Measurements from ENCODE around the gene RPS21.

RPS21 gene

DNA sequence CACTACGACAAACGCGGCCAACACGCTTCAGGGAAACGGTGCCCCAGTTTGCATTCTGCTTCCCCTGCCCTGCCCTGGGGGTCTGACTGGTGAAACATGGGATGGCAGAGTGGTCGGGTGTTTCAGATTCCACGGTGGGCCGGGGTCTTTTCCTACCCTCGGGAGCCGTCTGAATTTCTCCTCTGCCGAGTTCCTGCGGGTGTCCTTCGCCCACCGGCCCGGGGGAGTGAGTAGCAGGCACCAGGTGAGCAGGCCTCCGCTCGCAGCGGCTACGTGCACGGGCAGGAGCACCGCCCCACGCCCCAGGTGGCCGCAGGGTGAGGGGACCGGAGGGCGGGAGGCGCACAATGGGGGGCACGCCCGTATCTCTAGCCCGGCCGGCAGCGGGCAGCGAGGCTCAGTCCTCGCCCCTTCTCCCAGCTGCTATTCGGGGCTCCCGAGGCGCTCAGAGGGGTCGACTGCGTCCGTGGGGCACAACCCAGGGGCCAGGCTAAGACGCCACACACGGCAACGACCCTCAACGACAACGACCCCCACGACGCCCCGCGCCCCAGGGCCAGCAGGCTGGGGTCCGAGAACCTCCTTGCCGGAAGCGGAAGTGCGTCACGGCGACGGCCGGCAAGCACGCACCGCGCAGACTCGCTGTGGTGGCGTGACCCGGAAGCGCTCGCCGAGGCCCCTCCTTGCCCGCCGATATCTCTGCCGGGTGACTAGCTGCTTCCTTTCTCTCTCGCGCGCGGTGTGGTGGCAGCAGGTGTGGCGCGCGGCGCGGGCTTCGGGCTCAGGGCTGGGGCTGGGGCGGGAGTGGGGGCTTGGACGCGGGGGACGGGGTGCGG is at the start of gene RPS21:
TSS of gene RPS21 (plus strand) at position 721 of the 836 bp plus-strand sequence. CDS start 236 bp downstream, outside the sequence.
- peak; percentile 84 to 90 for DNase-seq (ENCODE audit: low read depth in 2 of 2)

DNA sequence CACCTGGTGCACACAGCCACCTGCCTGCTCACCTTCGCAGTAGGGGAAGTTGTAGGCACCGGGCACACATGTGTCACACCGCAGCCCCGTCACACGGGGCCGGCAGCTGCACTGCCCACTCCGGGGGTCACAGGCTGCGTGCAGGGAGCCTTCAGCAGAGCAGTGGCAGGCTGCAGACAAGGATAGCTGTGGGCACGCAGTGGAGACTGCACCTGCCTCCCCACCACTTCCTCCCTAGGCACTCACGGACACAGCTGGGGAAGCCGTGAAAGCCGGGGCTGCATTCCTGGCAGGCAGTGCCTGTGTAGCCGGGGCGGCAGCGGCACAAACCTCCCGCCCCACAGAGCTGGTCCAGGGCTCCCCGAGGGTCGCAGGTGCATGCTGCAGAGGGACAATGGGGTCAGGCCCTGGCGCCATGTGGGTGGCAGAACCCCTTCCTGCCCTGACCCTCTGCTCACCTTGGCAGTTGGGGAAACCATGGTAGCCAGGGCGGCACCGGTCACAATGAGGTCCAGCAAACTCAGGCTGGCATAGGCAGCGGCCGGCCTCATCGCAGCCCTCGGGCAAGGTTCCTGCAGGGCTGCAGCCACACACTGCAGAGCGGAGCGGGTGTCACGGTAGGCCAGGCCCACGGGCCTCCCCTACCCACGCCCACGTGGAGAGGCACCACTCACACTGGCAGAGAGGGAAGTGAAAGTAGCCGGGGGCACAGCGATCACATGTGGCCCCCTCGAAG is 49.2 kb upstream of the RPS21 start:
- no peak for DNase-seq (ENCODE audit: low read depth in 2 of 2)

DNA sequence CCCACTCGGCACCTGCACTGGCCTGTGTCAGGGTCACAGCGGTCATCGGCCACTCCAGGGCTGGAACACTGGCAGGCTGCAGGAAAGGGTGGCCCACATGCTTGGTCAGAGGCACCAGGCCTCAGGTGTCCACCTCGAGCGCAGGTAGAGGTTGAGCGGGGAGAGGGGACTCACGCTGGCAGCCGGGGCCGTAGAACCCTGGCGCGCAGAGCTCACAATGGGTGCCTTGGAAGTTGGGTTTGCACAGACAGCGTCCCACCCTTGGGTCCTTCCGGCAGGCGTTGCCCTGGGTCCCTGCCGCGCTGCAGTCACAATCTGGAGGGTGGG is 48.6 kb upstream of the RPS21 start:
- no peak for DNase-seq (ENCODE audit: low read depth in 2 of 2)

DNA sequence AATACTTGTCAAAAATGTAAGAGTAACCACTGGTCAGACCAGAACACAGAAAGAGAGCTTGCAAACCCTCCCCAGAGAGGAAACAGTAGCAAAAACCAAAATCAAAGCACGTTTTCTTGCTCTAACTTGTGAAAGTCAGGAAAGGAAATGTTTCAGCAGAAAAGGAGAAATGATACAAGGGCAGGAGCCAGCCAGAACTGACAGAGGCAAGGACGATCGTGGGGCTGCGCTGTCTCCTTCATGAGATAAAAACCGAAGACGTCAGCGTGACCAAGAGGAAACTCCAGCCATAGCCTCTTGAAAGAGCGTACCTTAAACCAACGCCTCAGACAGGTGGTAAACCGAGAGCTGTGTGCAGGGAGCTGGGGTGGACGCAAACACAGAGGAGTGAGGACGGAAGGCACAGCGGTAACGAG is 47.2 kb upstream of the RPS21 start:
- DNase-seq (ENCODE audit: low read depth in 2 of 2) = no peak

DNA sequence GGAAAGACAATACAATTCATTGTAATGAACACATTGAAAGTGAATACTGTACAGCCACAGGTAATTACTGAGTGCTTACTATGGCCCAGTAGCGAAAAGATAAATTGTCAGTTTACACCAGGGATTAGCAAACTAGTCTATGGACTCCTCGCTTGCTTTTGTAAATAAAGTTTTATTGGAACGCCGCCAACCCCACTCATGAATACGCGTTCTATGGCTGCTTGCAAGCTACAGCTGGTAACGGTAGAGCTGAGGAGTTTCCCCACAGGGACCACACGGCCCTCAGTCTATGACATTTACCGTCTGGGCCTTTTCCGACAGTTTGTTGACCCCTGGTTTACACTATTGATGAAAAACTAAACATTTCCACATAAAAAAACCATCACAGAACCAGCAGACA is 44.0 kb upstream of the RPS21 start:
- no peak for DNase-seq (ENCODE audit: low read depth in 2 of 2)

DNA sequence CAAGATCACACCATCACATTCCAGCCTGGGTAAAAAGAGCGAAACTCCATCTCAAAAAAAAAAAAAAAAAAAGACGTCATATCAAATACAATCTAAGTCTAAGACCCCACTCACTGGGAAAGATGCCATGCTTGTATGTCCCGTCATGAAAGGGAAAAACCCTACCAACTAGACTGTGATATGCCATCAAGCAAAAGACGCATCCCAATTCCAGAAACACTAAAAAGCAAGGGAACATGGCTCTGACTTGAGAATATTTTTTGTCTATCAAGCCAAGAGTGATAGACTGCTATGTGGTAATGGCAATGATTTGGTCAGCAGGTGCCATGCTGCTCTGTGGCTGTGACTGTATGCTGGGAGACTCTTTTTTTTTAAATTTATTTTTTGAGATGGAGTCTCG is 42.8 kb upstream of the RPS21 start:
- no peak for DNase-seq (ENCODE audit: low read depth in 2 of 2)

DNA sequence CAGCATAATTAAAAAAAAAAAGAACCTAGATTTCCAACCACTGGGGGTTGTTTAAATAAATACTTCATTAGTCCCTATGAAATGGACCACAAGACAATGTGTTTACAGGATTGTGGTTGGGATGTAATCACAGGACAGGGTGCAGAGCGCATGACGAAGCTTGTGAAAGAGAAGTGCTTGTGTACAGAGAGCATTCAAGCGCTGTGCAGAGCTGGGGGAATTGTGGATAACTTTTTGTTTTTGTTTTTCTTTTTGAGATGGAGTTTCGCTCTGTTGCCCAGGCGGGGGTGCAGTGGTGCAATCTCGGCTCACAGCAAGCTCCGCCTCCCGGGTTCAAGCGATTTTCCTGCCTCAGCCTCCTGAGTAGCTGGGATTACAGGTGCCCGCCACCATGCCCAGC is 42.1 kb upstream of the RPS21 start:
- no peak for DNase-seq (ENCODE audit: low read depth in 2 of 2)

DNA sequence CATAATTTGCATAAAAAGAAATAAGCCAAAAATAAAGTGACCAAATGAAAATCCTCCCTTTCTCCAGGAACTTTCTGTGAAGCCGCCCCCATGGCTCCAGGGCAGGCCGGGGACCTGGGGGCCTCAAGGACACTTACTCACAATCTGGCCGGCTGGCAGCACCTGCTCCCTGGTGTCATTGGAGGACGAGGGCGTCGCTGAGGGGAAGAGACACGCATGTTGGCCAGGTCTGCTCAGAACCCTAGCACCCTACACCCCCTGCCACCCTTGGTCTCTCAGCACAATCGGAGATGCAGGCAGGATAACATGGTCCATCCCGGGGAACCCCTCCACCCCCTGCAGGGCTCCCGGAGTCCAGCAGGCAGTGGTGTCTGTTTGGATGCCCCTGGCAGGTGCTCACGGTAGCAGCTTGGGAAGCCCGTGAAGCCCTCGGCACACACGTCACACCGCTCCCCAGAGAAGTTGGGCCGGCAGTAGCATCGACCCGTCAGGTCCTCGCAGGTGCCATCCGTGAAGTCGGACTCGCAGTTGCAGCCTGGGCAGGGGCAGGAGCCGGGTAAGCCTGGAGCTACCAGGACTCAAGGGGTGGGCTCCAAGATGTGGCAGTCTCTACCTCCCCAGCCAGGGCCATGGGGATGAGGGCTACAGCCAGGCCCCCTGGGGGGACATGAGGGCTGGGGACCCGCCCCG is 41.1 kb upstream of the RPS21 start:
- DNase-seq (ENCODE audit: low read depth in 2 of 2) = no peak

DNA sequence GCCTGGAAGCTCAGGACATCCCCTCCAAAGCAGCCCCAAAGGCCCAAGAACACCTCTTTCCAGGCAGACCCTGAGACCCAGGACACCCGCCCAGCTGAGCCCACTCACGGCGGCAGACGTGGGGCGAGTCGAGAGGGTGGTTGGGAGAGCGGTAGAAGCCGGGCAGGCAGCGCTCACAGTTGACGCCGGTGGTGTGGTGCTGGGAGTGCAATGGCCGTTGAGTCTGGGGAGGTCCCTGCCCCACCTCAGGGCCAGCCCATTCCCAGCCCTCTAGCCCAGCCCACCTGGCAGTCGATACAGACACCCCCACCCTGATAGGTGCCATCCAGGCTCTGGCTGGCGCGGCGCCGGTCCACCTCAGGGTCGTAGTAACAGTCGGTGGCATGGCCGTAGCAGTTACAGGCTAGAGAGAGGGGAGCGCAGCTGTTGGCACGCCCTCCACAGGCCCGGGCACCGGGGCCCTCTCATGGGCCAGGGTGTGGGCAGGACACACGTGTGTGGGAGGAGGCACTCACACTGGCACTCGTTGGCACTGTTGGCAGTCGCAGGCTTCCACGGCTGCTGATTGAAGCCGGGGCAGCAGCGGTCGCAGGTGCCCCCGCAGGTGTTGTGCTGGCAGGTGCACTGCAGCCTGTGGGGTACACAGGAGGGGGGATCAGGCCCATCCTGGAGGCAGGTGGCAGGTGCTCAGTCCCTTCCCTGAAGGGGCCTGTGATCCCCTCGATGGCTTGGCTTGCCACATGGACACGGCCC is 40.3 kb upstream of the RPS21 start:
- no peak for DNase-seq (ENCODE audit: low read depth in 2 of 2)

DNA sequence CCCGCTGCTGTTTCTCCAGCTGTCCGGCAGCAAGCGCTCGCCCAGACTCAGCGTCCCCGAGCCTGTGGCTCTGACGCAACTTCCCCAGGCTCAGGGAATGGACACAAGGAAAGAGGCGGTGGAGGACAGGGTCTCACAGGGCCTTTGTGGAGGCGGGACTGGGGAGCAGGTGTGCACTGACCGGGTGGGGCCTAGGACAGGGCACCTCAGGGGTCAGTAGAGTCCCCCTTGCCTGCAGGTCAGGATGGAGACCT is 39.8 kb upstream of the RPS21 start:
- DNase-seq (ENCODE audit: low read depth in 2 of 2) = no peak

DNA sequence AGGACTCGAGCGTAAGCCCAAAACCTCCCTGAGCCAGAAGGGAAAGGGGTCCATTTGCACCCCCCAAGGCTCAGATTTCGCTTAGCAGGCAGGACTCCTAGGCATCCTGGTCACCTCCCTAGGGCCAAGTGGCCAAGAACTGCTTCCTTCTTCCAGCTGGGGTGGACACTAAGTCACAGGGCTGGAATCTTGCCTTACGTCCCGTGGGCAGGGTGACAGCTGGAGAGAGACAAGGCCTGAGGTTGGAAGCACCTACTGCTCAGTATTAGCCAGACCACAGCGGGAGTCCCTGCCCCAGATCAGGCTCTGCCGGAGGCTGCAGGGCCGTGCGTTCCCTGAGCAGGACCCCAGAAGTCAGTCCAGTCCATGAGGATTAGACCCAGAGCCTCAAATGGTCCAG is 39.5 kb upstream of the RPS21 start:
- DNase-seq (ENCODE audit: low read depth in 2 of 2) = no peak

DNA sequence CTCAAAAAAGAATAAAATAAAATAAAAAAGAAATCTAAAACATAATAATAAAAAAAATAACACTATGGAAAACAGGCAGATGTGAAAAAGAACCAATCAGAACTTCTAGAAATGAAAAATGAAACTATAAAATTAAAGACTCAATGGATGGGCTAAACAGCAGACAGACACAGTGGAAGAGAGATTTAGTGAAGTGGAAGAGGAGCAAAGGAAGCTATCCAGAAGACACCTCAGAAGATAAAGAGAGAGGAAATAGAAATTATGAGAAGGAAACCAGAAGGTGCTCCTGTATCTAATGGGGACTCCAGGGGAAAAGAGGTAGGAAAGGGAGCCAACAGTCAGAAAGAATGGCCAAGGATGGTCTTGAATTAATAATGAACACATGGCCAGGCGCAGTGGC is 38.3 kb upstream of the RPS21 start:
- no peak for DNase-seq (ENCODE audit: low read depth in 2 of 2)

DNA sequence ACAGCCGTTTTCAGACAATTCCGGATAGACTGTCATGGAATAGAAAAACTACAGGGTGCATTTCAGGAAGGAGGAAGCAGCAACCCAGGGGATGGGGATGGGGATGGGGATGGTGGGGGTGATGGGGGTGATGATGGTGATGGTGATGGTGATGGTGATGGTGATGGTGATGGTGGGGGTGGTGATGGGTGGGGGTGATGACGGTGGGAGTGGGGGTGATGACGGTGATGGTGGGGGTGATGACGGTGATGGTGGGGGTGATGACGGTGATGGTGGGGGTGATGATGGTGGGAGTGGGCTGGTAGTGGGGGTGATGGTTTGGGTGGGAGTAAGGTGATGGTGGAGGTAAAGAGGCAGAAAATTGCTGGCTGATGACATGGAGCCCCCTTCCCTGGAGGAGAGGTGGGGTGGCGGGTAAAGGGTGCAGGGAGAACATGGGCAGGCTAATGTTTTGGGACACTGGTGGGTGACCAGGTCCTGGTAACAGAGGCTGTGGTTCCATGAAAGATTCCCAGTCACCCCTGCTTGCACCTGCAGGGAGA is 37.3 kb upstream of the RPS21 start:
- no peak for DNase-seq (ENCODE audit: low read depth in 2 of 2)

DNA sequence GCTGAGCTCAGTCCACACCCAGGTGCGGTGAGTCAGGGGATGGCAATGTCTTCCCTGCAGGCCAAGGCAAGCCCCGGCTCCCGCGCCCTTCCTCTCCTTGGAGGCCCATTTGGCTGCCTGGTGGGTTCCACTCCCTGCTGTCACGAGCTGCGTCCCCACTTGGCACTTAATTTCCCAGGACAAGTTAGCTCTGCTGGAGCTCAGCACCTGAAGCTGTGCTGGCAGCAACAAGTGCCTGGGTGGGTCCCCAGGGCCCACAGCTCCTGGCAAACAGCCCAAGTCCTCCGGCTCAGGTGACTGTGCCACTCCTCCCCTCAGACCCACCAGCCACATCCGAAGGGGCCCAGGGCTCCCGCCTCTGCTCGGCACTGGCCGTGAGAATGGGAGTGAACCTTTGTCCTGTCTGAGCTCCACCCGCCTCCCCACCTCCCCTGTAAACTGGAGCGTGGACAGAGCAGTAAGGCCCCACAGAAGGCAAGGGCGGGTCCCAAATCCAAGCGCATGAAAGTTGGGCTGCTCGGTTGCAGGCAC is 36.7 kb upstream of the RPS21 start:
- no peak for DNase-seq (ENCODE audit: low read depth in 2 of 2)

DNA sequence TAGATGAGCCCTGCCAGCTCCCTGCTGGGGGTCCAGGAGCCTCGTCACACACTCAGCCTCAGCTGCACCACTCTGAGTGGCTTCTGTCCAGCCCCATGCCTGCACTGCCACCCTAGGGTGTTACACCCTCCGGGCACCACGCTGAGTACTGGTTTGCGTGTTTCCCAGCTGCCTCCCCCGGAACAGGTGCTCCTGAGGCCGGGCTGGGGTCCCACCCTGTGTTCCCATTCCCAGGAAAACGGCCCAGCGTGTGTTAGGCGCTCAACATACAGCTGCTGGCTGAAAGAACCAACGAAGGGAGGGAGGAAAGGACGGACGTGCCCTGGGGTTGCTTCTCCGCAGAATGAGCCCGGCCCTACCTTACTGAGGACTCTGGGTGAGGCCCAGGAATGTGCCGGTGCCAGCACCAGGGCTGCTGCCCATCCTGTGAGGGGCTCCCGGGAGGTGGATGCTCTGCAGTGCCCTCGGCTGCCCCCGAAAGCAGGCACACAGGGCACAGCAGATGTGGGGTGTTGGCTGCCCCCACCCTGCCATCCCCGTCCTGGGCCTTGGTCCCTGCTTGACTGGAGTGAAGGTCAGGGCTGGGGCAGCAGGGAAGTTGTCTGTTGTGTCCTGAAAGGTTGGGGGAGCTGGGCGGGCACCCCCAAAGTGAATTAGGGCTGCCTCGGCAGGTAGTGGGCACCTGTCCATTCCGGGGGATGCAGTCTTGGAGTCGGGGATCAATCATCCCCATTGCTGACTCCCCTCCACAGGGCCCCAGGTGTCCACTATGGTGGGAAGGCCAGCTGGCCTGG is 36.1 kb upstream of the RPS21 start:
- DNase-seq (ENCODE audit: low read depth in 2 of 2) = no peak

DNA sequence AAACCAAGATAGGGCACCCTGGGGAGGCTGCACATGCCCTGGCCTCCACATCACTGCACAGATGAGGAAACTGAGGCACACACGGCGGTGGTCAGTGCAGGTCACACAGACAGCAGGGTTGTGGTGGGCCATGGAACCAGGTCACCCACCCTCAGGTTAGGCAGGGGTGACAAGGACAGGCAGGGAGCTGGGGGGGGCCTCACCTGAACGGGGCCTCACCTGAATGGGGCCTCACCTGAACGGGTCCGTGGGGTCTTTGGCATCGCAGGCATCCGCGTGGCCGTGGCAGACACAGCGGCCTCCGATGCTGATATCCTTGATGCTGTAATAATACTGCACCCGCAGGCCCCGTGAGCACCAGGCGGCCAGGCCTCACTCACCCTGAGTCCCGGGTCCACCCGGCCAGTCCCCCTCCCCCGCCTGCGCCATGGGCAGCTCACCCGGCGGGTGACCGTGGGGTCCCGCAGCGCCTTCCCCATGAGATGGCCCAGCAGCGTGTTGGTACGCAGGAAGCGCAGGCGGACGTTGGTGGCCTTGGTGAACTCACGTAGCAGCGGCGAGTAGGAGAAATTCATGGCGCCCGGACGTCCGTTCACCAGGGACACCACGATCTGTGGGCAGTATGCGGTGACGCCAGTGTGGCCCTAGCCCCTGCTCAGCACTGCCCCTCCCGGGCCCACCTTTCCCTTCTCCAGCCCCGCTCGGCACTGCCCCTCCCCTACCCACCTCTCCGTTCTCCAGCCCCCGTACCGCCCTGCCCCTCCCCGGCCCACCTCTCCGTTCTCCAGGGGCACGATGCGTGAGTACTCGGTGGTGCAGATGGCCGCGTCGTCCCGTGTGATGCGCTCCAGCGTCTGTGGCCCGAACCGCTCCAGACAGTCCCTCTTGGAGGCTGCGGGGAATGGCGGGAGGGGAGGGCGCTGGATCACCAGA is 35.2 kb upstream of the RPS21 start:
- DNase-seq (ENCODE audit: low read depth in 2 of 2) = no peak

DNA sequence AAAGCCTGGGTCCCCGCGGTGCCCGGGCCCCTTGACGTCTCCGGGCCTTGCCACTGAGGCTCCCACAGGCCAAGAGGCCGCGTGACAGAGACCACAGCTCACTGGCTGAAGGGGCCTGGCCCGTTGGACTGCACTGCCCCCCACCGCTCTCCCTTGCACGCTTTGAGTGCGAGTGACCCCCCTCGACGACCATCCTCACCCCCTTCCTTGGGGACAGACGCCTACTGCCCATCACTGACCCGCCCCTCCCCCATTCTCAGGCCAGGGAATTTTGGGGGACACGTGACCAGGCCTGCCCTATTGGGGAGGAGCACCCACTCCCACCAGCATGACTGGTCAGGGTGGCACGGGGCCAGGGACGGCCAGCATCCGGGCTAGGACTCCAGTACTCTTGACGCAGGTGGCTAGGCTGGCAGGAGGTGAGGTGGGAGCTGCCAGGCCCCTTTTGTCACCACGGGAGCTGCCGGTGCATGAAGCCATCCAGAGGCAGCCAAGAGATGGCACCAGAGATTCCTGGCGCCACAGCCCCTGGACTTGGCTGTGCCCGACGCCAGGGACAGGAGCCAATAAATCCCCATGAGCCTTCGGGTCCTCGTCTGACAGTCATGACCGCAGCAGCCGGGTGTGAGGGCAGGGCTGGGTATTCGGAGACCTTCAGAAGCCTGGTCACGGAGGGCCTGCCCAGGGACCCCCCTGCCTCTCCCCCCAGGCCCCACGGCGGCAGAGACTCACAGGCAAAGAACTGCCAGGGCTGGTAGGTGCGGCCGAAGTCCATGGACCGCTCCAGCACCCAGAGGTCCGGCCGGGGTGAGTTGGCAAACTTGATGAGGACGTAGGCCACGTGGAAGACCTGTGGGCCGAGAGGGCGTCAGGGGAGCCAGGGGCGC is 34.3 kb upstream of the RPS21 start:
- DNase-seq (ENCODE audit: low read depth in 2 of 2) = no peak

DNA sequence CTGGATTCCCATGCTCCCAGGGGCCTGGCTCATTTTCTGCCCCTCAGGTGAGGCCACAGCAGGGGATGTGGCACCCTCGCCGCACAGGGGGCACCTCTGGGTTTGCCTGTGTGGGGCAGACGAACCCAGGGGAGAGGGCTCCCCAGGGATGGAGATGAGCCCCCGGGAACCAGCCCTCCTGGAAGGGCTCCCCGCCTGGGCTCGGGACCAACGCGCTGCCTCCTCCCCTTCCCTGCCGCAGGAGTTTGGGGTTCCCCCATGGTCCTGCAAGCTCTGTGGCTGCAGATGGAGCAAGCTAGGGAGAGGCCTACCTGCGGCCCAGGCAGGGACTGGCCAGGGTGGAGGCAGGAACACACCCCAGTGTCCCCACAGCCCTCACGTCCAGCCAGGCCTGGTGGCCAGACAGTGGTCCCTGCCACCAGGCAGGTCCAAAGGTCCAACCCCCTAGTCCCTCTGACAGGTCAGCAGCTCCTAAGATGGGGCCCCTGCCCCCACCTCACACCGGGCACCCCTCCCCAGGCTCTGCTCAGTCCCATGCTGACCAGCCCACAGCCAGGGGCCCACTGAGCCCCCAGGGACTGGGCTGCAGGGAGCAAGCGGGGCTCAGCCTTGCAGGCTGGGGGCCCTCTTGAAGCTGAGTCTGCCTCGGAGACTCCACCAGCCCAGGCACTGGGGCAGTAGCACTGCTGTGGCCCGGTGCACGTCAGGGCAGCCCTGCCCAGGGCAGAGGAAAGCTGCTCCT is 33.4 kb upstream of the RPS21 start:
- DNase-seq (ENCODE audit: low read depth in 2 of 2) = no peak

Measured in stimulated activated CD4-positive, alpha-beta T cell treated with anti-CD3 and anti-CD28 coated beads, Interleukin-12 subunit alpha, Interleukin-12 subunit beta, amount 100 ng/mL, for 24 hours (primary cell).